HG03135 (cell line): ENCODE measurements around the gene CNST.
"Not testable (repeated sequence)": the region's sequence is repeated elsewhere in the genome, so short reads cannot be mapped to it uniquely, and the experiment has no call there.

ENCODE experiments used
- ATAC-seq: cut with Tn5 transposase; IDR thresholded peaks from one replicate; pipeline ENCODE4 v1.9.1; 2021; ENCODE audit warnings: mild to moderate bottlenecking, moderate library complexity; ENCODE audit not compliant: unreplicated experiment

Gene CNST

GRCh38 chr1:246613096-246613758, 47.0 kb downstream of the CNST start:
- no peak for ATAC-seq

GRCh38 chr1:246617156-246617555, 50.9 kb downstream of the CNST start:
- ATAC-seq: no peak

DNA sequence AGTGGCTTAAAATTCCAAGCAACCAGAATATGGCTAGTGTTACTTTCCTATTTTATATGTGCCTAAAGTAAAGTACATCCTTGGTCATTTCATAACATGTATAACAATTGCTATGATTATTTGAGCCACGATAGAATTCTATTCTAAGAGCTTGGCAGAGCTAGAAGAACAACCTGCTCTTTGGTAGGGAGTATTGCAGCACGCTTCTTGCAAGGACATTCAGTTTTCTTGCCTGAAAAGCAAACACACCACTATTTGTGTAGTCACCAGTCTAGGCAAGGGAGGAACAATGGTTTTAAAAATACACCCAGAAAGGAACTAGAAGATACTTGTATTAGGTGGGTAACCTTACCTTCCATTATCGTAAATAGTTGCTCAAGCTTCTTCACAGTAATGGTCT, 51.5 kb downstream of the CNST start:
- ATAC-seq: no peak

DNA sequence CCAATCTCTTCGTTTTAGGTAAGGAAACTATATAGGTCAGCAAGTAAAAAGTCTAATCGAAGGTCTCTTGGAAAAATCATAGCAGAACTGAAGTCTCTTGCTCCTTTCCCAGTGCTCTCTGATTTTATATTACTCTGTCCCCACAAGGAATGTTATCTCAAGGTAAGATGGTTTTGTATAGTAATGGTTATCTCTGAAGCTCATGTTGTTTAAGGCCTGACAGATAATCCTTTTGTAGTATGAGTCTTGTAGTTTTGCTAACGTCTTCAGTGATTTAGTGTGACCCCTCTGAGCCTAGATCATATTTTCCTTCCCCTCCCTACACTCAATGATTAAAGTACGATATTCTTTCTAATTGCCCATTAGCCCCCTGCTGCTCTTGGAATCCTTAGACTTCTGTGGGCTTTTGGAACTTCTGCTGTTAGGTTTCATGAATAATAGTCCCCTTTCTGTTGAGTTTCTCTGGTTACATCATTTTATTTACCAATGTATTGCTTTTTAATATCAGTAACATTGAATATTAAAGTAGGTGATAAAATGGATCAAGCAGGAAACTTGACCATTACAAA, 52.1 kb downstream of the CNST start:
- no peak for ATAC-seq

DNA sequence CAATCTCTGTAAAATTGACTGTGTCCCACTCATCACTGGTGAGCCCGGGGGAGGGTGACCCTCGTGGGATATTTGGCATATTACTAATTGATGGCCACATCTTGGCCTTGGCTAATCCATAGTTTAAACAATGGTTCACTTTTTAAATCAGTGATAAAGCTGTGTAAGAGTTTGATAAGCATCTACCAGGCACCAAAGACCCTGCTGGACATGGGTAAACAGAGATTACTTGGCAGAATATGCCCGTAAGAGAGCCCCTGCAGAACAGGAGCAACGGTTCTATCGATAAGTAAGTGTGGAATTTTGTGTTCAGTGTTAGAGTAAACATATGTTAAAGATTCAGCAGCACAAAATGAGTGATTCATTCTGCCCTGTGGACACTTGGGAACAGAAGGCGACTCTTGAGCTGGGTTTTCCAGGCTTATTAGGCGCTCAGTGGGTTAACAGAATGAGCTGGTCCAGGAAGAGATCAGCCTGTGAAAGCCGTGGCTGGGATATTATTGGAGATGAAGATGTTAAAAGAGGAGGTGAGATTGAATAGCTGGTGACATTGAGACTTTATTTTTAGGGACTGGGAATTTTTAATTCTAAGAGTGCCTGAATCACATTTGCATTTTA, 55.9 kb downstream of the CNST start:
- ATAC-seq: no peak

- no peak for ATAC-seq
These were observed 57.8 kb downstream of the CNST start for GRCh38 chr1:246624091-246624490.

DNA sequence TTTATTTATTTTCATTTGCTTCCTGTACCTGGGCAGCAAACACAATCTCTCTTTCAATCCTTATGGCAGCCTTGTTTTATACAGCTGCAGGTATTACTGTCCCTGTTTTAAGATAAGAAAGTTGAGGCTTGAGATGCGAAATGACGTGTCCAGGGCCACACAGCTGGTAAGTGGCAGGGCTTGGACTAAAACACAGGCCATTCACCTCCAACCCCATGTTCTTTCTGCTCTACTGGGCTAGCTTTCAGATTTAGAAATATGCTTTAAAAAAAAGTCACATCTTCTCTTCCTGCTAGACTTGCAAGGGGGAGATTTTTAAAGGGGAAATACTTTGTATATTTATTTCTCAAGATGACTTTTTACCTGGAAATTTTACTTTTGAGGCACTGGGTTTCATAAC, 62.8 kb downstream of the CNST start:
- peak; percentile 93 for ATAC-seq

DNA sequence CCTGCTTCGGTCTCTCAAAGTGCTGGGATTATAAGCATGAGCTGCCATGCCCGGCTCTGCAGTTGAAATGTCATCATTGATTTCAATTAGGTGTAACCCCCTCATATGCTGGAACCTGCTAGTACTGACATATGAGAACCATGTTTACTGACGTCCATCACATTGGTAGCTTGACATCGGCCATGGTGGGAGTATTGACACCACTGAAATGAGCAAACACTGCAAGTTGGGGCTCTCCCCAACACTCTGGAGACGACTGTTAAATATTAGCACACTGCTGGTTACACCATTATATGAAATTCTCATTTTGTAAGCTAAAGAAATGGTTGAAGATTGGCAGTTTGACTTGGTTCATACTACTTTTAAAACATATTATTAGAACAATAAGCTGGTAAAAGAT, 63.7 kb downstream of the CNST start:
- ATAC-seq: peak; percentile 39

GRCh38 chr1:246631426-246631825, 65.2 kb downstream of the CNST start:
- ATAC-seq: no peak

GRCh38 chr1:246632281-246633168, 66.3 kb downstream of the CNST start:
- ATAC-seq: no peak

DNA sequence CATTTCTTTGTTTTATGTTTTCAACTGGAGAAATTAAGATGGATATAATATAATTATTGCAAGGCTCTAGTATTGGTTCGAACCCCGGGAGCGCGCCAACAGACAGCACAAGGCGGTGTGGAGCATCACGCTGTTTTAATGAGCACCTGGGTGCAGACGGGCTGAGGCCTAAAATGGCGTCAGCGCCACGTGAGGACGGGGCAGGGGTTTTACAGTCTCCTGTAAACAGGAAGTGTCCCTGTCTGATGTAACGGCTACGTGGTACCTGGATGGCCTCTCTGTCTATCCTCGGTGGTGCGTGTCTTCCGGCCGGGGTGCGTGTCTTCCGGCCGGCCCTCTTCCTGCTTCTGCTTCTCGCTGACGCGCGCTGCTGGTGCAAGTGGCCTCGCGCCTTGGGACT, 68.4 kb downstream of the CNST start:
- not testable (repeated sequence) for ATAC-seq

DNA sequence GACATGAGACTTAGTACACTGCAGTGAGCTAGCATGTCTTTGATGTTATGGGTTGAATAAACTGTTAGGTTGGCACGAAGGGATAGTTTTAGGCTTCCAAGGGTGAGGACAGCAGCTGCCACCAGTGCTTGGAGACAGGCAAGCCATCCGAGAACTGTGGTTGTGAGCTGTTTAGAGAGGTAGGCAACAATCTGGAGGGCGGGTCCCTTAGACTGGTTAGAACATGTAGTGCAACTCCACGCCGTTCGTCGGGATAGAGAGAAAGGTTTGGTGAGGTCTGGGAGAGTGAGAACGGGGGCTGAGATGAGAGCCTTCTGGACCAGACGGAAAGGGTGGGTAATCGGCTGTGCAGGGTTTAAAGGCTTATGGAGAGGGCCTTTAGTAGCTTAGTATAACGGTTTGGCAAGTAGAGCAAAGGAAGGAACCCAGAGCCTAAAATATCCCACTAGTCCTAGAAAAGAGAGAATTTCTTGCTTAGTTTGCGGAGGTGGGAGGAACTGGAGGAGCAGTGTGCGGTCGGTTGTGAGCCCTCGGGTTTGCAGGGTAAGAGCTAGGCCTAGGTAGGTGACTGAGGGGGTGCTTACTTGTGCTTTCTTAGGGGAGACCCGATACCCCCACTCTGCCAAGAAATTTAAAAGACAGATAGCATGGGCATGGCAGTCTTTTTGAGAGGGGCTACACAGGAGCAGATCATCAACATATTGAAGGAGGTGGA, 72.8 kb downstream of the CNST start:
- ATAC-seq: no peak

DNA sequence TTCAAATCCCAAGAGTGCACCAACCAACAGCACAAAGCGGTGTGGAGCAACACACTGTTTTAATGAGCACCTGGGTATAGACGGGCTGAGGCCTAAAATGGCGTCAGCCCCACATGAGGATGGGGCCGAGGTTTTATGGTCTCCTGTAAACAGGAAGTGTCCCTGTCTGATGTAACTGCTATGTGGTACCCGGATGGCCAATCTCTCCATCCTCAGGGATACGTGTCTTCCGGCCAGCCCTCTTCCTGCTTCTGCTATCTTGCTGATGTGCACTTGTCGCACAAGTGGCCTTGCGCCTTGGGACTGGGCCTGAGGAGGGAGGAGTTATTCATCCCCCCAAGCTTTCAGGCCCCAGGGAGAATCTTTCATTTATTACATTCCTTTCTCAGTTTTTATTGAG, 73.5 kb downstream of the CNST start:
- no peak for ATAC-seq

GRCh38 chr1:246640747-246641146, 74.5 kb downstream of the CNST start:
- no peak for ATAC-seq

DNA sequence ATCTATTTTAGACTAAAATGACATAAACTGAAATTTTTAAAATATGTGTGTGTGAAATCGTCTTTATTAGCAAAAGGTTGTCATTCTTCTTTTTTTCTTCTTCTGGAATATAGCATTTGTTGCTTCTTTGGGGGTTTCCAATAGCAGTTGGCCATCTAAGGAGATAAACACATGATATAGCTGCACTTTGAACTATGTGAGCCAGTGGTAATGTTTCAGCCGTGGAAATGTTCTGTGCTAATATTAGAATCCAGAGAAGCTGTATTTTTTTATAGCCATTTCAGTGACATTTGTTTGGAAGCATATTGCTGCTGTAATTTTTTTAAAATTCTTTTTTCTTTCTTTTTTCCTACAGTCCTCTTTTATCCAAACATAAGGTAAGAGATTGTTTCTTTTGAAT, 75.1 kb downstream of the CNST start:
- ATAC-seq: no peak

DNA sequence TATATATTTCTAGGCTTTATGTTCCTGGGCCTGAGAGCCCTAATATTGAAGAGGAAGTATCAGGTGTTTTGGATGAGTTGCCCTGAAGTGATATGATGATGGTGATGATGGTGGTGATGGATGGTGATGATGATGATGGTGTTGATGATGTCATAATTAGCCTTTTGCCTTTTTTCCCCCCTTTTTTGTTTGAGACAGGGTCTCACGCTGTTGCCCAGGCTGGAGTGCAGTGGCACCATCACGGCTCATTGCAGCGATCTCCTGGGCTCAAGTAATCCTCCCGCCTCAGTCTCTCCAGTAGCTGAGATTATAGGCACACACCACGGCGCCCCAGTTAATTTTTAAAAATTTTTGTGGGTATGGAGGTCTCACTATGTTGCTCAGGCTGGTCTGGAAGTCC, 76.5 kb downstream of the CNST start:
- ATAC-seq: no peak

GRCh38 chr1:246647113-246647512, 80.9 kb downstream of the CNST start:
- ATAC-seq: no peak

GRCh38 chr1:246647513-246647912, 81.3 kb downstream of the CNST start:
- no peak for ATAC-seq

GRCh38 chr1:246651012-246651695, 84.9 kb downstream of the CNST start:
- no peak for ATAC-seq

DNA sequence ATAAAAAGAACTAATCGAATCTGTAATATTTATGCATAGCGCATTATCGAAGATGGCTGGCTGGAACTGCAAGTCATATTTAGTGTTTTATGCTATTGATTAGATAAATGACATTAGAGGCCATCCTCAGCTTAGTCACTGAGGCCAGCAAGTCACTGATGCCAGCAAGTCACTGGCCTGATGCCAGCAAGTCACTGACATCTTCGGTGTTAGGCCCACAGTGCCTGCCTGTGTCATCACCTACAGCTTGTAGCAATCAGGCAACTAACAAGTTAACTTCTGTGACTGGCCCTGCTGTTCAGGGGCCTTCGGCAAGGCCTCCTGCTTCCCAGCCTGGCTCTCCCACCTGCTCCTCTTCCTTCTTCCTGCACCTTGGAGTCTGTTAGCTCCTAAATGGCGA, 92.3 kb downstream of the CNST start:
- ATAC-seq: no peak
